HepG2 (cell line): Measurements from ENCODE around the gene TUBA4B. TPM values are rescaled to one million over a fixed set of nuclear protein-coding genes. Genes with fewer than 3 reads are reported as not detected.

Experiments used
- FOXA1 ChIP-seq, 2 experiments: fragments of 450-650 bp in 1 of 2; sonication (generic) in 1 of 2; formaldehyde crosslinking in 1 of 2; IDR thresholded peaks; 2 replicates each; pipeline versions ENCODE4 v1.4.0 to v1.6.1; 2016 to 2020; ENCODE audit warnings: missing genetic modification reagents in 1 of 2
- MTA1 ChIP-seq: sonication (generic); formaldehyde crosslinking; IDR thresholded peaks from 2 replicates; pipeline ENCODE4 v1.4.0; 2020; ENCODE audit warnings: missing genetic modification reagents, mild to moderate bottlenecking, borderline replicate concordance
- TSC22D2 ChIP-seq: sonication (generic); formaldehyde crosslinking; IDR thresholded peaks from 2 replicates; pipeline ENCODE4 v1.5.1; 2020; ENCODE audit warnings: missing genetic modification reagents, mild to moderate bottlenecking, borderline replicate concordance
- ZFAT ChIP-seq: sonication (generic); formaldehyde crosslinking; conservative IDR thresholded peaks from 2 replicates; pipeline ENCODE4 v1.8.1; 2023; ENCODE audit warnings: missing genetic modification reagents, inconsistent platforms
- ZFYVE20 ChIP-seq: sonication (generic); formaldehyde crosslinking; IDR thresholded peaks from 2 replicates; pipeline ENCODE4 v1.8.0; 2023; ENCODE audit warnings: low read depth, mild to moderate bottlenecking, moderate library complexity, missing genetic modification reagents, borderline replicate concordance
- ZNF558 ChIP-seq: sonication (generic); formaldehyde crosslinking; IDR thresholded peaks from 2 replicates; pipeline ENCODE4 v1.9.0; 2022; ENCODE audit warnings: mild to moderate bottlenecking, missing genetic modification reagents, borderline replicate concordance
- polyA plus RNA-seq, 8 experiments: library from polyadenylated mRNA; depleted of rRNA in 3 of 8; stranded (reverse) in 7 of 8; unstranded in 1 of 8; fragments of >200 nt; fragmentation: Illumina TruSeq in 4 of 8; extraction: Trizol in 4 of 8; gene quantifications; 2 replicates each; pipeline versions ENCODE4 v1.2.1 to v1.2.3, GENCODE V29; 2011 to 2016; ENCODE audit warnings: low read depth in 4 of 8, missing spikeins in 1 of 8, mixed read lengths in 1 of 8; ENCODE audit not compliant: insufficient read depth in 1 of 8
- total RNA-seq, 5 experiments: library from RNA; depleted of rRNA; stranded (reverse); fragments of >200 nt; fragmentation: Illumina TruSeq; extraction: Trizol; gene quantifications; 2 replicates each; pipeline ENCODE4 v1.2.3, GENCODE V29; 2016; ENCODE audit warnings: low read depth in 1 of 5
- TF ChIP-seq, protein P1 (sequence below): sonication (generic); formaldehyde crosslinking; IDR thresholded peaks from 2 replicates; pipeline ENCODE4 v1.9.0; 2022; ENCODE audit warnings: missing genetic modification reagents, mild to moderate bottlenecking, borderline replicate concordance
- TF ChIP-seq, protein P2 (sequence below): sonication (generic); formaldehyde crosslinking; IDR thresholded peaks from 2 replicates; pipeline ENCODE4 v1.5.1; 2020; ENCODE audit warnings: missing genetic modification reagents, mild to moderate bottlenecking, borderline replicate concordance
- TF ChIP-seq, protein P3 (sequence below): sonication (generic); formaldehyde crosslinking; IDR thresholded peaks from 2 replicates; pipeline ENCODE4 v1.5.0; 2020; ENCODE audit warnings: mild to moderate bottlenecking, missing genetic modification reagents
- TF ChIP-seq, protein P4 (sequence below): sonication (generic); formaldehyde crosslinking; conservative IDR thresholded peaks from 2 replicates; pipeline ENCODE4 v1.8.0; 2022; ENCODE audit warnings: missing genetic modification reagents
- TF ChIP-seq, protein P5 (sequence below): sonication (generic); formaldehyde crosslinking; IDR thresholded peaks from 2 replicates; pipeline ENCODE4 v1.5.0; 2020; ENCODE audit warnings: missing genetic modification reagents, mild to moderate bottlenecking, borderline replicate concordance
- TF ChIP-seq, protein P6 (sequence below): sonication (generic); formaldehyde crosslinking; IDR thresholded peaks from 2 replicates; pipeline ENCODE4 v1.8.0; 2022; ENCODE audit warnings: missing genetic modification reagents, mild to moderate bottlenecking, moderate library complexity, borderline replicate concordance
- TF ChIP-seq, protein P7 (sequence below): IDR thresholded peaks from 2 replicates; pipeline ENCODE4 v1.6.1; 2016; ENCODE audit warnings: mild to moderate bottlenecking, missing biosample characterization, missing genetic modification reagents

The TUBA4B gene
- total and polyA plus RNA-seq, 2 of the 13 experiments (the other 11 are each of a cell fraction or from before 2014, with no cell fraction given) = 0.18 to 0.22 TPM

DNA sequence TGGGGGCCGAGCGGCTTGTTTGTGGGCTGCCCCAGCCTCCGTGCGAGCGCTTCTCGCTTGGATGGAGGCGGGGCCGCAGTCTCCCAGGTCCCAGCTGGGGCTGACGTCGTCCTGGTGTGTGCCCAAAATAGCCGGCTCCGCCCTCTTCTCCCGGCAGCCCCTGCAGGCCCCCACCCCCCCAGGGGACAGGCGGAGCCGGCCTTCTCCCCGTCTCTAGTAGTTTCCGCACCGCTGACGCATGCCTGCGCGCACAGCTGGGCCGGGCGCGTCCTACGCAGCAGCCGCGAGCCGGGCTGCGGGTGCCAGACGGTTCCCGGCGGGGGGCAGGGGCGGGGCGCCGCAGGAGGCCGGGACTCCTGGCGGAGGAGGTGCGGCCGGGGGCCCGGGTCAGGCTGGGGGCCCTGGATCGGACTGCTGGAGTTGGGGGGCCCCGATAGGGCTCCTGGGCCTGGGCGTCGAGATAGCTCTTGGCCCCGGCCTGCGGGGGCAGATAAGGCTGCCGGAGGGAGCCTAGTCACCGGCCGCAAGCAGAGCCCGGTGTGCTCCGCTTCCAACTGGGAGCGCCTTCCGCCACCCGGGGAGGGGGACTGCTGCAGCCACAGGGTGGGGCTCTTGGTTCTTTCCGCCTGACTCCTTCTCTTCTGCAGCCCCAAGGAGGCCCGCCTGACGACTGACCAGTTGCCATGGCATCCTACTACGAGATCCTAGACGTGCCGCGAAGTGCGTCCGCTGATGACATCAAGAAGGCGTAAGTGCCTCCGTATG lies 26.3 kb downstream of the TUBA4B start, which contains the start of gene DNAJB2 (continued):
- TF ChIP-seq, protein P1, sequence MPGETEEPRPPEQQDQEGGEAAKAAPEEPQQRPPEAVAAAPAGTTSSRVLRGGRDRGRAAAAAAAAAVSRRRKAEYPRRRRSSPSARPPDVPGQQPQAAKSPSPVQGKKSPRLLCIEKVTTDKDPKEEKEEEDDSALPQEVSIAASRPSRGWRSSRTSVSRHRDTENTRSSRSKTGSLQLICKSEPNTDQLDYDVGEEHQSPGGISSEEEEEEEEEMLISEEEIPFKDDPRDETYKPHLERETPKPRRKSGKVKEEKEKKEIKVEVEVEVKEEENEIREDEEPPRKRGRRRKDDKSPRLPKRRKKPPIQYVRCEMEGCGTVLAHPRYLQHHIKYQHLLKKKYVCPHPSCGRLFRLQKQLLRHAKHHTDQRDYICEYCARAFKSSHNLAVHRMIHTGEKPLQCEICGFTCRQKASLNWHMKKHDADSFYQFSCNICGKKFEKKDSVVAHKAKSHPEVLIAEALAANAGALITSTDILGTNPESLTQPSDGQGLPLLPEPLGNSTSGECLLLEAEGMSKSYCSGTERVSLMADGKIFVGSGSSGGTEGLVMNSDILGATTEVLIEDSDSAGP (CRISPR knock-in tag) = peak; percentile 55
- TF ChIP-seq MTA1 (peak; percentile 66; the same call in 1 of the 2 replicates), ZFAT (CRISPR knock-in tag) (0 out of 2 replicates have a peak, but pooled peaks have one; percentile 22), FOXA1 (IDR thresholded peaks at IDR 0.05) (no peak), FOXA1 (CRISPR knock-in tag; IDR thresholded peaks at IDR 0.05) (no peak; the same call in 1 of the 2 replicates), TSC22D2 (CRISPR knock-in tag) (peak; percentile 87; the same call in 1 of the 2 replicates), ZNF558 (CRISPR knock-in tag) (peak; percentile 97; the same call in 1 of the 2 replicates), ZFYVE20 (CRISPR knock-in tag) (no peak)
- TF ChIP-seq, protein P2, sequence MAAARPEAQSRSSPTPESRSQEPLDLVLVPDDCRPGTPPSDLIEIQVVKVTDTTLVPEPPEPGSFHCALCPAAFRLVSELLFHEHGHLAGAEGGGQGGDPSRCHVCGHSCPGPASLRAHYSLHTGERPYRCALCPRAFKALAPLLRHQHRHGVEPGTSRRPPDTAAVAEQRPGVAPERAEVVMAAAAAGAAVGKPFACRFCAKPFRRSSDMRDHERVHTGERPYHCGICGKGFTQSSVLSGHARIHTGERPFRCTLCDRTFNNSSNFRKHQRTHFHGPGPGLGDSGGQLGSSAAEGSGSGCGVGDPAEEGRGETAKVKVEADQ (CRISPR knock-in tag) = no peak
- TF ChIP-seq, protein P3, sequence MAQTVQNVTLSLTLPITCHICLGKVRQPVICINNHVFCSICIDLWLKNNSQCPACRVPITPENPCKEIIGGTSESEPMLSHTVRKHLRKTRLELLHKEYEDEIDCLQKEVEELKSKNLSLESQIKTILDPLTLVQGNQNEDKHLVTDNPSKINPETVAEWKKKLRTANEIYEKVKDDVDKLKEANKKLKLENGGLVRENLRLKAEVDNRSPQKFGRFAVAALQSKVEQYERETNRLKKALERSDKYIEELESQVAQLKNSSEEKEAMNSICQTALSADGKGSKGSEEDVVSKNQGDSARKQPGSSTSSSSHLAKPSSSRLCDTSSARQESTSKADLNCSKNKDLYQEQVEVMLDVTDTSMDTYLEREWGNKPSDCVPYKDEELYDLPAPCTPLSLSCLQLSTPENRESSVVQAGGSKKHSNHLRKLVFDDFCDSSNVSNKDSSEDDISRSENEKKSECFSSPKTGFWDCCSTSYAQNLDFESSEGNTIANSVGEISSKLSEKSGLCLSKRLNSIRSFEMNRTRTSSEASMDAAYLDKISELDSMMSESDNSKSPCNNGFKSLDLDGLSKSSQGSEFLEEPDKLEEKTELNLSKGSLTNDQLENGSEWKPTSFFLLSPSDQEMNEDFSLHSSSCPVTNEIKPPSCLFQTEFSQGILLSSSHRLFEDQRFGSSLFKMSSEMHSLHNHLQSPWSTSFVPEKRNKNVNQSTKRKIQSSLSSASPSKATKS (CRISPR knock-in tag) = no peak
- TF ChIP-seq, protein P4, sequence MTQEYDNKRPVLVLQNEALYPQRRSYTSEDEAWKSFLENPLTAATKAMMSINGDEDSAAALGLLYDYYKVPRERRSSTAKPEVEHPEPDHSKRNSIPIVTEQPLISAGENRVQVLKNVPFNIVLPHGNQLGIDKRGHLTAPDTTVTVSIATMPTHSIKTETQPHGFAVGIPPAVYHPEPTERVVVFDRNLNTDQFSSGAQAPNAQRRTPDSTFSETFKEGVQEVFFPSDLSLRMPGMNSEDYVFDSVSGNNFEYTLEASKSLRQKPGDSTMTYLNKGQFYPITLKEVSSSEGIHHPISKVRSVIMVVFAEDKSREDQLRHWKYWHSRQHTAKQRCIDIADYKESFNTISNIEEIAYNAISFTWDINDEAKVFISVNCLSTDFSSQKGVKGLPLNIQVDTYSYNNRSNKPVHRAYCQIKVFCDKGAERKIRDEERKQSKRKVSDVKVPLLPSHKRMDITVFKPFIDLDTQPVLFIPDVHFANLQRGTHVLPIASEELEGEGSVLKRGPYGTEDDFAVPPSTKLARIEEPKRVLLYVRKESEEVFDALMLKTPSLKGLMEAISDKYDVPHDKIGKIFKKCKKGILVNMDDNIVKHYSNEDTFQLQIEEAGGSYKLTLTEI = no peak
- TF ChIP-seq, protein P5, sequence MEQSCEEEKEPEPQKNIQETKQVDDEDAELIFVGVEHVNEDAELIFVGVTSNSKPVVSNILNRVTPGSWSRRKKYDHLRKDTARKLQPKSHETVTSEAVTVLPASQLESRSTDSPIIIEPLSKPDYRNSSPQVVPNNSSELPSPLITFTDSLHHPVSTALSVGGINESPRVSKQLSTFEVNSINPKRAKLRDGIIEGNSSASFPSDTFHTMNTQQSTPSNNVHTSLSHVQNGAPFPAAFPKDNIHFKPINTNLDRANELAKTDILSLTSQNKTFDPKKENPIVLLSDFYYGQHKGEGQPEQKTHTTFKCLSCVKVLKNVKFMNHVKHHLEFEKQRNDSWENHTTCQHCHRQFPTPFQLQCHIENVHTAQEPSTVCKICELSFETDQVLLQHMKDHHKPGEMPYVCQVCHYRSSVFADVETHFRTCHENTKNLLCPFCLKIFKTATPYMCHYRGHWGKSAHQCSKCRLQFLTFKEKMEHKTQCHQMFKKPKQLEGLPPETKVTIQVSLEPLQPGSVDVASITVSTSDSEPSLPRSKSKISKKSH (CRISPR knock-in tag) = peak; percentile 87
- TF ChIP-seq, protein P6, sequence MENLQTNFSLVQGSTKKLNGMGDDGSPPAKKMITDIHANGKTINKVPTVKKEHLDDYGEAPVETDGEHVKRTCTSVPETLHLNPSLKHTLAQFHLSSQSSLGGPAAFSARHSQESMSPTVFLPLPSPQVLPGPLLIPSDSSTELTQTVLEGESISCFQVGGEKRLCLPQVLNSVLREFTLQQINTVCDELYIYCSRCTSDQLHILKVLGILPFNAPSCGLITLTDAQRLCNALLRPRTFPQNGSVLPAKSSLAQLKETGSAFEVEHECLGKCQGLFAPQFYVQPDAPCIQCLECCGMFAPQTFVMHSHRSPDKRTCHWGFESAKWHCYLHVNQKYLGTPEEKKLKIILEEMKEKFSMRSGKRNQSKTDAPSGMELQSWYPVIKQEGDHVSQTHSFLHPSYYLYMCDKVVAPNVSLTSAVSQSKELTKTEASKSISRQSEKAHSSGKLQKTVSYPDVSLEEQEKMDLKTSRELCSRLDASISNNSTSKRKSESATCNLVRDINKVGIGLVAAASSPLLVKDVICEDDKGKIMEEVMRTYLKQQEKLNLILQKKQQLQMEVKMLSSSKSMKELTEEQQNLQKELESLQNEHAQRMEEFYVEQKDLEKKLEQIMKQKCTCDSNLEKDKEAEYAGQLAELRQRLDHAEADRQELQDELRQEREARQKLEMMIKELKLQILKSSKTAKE (CRISPR knock-in tag) = no peak
- TF ChIP-seq, protein P7, sequence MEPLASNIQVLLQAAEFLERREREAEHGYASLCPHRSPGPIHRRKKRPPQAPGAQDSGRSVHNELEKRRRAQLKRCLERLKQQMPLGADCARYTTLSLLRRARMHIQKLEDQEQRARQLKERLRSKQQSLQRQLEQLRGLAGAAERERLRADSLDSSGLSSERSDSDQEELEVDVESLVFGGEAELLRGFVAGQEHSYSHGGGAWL (CRISPR knock-in tag) = peak; percentile 94
